Upper lobe of right lung (tissue), 1 donor: ENCODE data around the gene SMYD5. TPM values are rescaled to one million over a fixed set of nuclear protein-coding genes. Genes with fewer than 3 reads are reported as not detected.

Experiments used
- ATAC-seq: fragments of 200-7000 bp; cut with Tn5 transposase; one replicate; pipeline ENCODE4 v1.9.1; 2020; ENCODE audit warnings: mild to moderate bottlenecking, moderate library complexity
- DNase-seq: peaks from one replicate; pipeline ENCODE4 v3.0.0-alpha.2; 2020
- H3K27ac ChIP-seq: fragments of 200-600 bp; one replicate; pipeline ENCODE4 v1.8.0; 2022
- H3K27me3 ChIP-seq: fragments of 200-600 bp; one replicate; pipeline ENCODE4 v1.8.0; 2022; ENCODE audit warnings: mild to moderate bottlenecking
- H3K36me3 ChIP-seq: fragments of 200-600 bp; one replicate; pipeline ENCODE4 v1.8.0; 2022
- H3K4me1 ChIP-seq: fragments of 200-600 bp; one replicate; pipeline ENCODE4 v1.8.0; 2022
- H3K4me3 ChIP-seq: fragments of 200-600 bp; one replicate; pipeline ENCODE4 v1.8.0; 2022; ENCODE audit warnings: mild to moderate bottlenecking
- H3K9me3 ChIP-seq: fragments of 200-600 bp; one replicate; pipeline ENCODE4 v1.8.0; 2022
- intact Hi-C: fragments of 100-400 bp; cut with DNase I; formaldehyde crosslinking; loops from one replicate; pipeline ENCODE4 v1.11.0; 2022
- total RNA-seq: library from RNA; stranded (reverse); fragmentation: NEBNext Ultra II Directional; extraction: Animal tissue kit (Norgen Biotek cat#: 25700); gene quantifications from one replicate; pipeline ENCODE4 v1.2.1, GENCODE V29; 2021
- TF ChIP-seq, protein P1 (sequence below): fragments of 200-600 bp; IDR thresholded peaks from one replicate; pipeline ENCODE4 v1.8.0; 2022; ENCODE audit warnings: antibody characterized with exemption
- donor health status: DM: no; HTN: yes; CAD: no; lungs with severe emphysema.

The SMYD5 gene
- total RNA-seq, 1 donor from 2014 or later: 16.8 TPM

DNA sequence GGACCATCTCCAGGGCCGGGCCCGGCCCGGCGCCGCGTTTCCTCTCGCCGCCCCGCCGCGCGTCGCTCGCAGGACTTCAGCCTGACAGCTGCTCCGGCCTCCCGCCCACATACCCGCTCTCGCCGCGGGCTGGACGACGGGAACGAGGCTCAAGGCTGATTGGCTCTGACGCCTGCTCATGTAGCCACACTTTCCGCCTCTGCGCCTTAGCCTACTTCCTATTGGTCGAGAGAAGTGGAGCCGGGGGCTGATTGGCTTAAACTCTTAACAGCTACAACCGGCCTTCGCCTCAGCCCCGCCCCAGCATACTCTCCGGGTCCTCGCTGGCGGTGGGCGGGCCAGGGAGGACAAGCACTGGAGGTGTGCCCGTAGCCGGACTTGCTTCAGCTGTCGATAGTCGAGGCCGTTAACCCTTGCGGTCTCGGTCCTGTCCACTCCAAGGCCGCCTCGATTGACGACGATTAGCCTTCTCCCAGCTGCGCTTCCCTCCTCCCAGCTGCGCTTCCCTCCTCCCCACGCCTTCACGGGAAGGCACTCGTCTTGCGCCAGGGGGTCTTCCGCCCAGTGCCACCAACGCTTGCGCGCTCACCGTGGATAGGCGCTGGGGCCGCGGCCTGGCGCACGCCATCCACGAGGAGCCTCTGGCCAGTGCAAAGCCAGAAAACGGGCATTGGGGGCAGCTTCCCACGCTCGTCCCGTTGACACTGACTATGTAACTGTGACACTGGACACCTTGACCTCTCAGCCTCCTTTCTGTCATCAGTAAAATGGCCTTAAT, 19.3 kb downstream of the SMYD5 start, which contains the start of gene PRADC1:
TSS of gene PRADC1 (minus strand) at position 86 of the 778 bp plus-strand sequence. CDS start at position 7, 79 bp downstream.
- H3K4me1 ChIP-seq: peaks cover 24% of the 10 kb centered on the region
- peak within 1 kb of the TSS; percentile 91 for H3K27ac ChIP-seq
- H3K9me3 ChIP-seq: no peaks in the 10 kb centered on the region
- TF ChIP-seq, protein P1, sequence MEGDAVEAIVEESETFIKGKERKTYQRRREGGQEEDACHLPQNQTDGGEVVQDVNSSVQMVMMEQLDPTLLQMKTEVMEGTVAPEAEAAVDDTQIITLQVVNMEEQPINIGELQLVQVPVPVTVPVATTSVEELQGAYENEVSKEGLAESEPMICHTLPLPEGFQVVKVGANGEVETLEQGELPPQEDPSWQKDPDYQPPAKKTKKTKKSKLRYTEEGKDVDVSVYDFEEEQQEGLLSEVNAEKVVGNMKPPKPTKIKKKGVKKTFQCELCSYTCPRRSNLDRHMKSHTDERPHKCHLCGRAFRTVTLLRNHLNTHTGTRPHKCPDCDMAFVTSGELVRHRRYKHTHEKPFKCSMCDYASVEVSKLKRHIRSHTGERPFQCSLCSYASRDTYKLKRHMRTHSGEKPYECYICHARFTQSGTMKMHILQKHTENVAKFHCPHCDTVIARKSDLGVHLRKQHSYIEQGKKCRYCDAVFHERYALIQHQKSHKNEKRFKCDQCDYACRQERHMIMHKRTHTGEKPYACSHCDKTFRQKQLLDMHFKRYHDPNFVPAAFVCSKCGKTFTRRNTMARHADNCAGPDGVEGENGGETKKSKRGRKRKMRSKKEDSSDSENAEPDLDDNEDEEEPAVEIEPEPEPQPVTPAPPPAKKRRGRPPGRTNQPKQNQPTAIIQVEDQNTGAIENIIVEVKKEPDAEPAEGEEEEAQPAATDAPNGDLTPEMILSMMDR: no peak
- no peaks in the 10 kb centered on the region for H3K27me3 ChIP-seq
- DNase-seq (peak; percentile 99), ATAC-seq (peak; percentile 96)
- intact Hi-C loops: no loop called here
- H3K4me3 ChIP-seq: peak within 1 kb of the TSS; percentile 93
- H3K36me3 ChIP-seq: peaks cover 14% of the 10 kb centered on the region

GRCh38 chr2:73233932-73234832, 20.1 kb downstream of the SMYD5 start, which contains the start of gene CCT7:
Gene CCT7, plus strand, starts transcription at chr2:73234308. Its CDS starts 71 bp downstream, at chr2:73234379.
- H3K9me3 ChIP-seq: no peaks in the 10 kb centered on the region
- DNase-seq (peak; percentile 91), ATAC-seq (peak; percentile 88)
- H3K27ac ChIP-seq: peak within 1 kb of the TSS; percentile 91
- peak within 1 kb of the TSS; percentile 93 for H3K4me3 ChIP-seq
- H3K27me3 ChIP-seq: no peaks in the 10 kb centered on the region
- intact Hi-C loops: no loop called here
- H3K36me3 ChIP-seq: peaks cover 12% of the 10 kb centered on the region
- H3K4me1 ChIP-seq: peaks cover 25% of the 10 kb centered on the region
- TF ChIP-seq, protein P1: no peak

DNA sequence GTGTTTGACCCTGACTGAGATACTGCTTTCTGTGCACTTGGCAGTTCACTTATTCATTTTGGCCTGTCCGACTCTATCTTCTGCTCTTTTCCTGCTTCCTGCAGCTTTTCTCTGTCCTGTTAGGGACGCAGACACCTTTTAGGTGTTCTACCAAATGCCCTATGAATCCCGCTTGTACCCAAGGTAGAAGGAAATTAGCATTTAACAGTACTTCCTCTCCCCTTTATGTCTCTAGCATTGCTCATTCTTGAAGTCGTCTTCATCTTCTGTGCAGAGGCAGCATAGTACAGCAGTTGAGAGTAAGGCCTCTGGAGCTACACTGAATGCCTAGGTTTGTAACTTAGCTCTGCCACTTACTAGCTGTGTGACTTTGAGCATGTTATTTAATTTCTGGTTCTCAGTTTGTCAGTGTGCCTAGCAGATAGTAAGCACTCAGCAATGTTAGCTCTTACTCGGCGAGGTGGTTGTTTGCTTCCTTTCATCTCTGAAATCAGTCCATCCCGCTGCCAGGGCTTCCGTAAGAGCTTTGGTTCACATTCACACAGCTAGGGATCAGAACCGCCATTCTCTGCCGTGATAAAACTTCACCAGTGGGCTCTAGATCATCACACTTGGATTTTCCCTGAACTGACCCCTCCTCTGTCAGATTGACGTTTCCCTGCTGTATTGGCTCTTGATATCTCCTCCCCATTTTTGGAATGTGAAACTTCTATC, 21.4 kb downstream of the SMYD5 start:
- no peaks in the 10 kb centered on the region for H3K9me3 ChIP-seq
- H3K4me1 ChIP-seq: peaks cover 32% of the 10 kb centered on the region
- H3K36me3 ChIP-seq: peaks cover 18% of the 10 kb centered on the region
- H3K27ac ChIP-seq: no peak overlapping the region
- intact Hi-C loops: no loop called here
- no peaks in the 10 kb centered on the region for H3K27me3 ChIP-seq
- DNase-seq (no peak), ATAC-seq (no peak)
- peak overlapping the region; percentile 93 for H3K4me3 ChIP-seq
- TF ChIP-seq, protein P1: no peak

DNA sequence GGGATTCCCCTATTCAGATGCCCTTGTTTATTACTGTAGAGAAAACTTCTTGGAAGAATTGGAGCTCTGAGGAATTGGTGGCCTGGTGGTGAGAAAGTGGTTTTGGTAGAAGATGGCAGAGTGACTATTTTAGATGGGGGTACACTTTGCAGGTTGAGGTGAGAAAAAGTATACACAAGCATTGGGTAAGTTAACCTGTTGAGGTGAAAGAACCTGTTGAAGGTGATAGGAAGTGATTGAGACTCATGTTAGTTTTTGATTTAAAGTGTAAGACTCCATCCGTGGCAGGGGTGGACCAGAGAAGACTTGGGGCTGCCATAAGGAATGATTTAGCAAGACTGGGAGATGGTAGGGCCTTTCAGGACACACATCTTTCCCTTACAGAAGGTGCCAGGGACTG, 23.1 kb downstream of the SMYD5 start:
- TF ChIP-seq, protein P1: no peak
- H3K36me3 ChIP-seq: peaks cover 31% of the 10 kb centered on the region
- no peaks in the 10 kb centered on the region for H3K27me3 ChIP-seq
- H3K4me3 ChIP-seq: no peak overlapping the region
- no peaks in the 10 kb centered on the region for H3K9me3 ChIP-seq
- intact Hi-C loops: no loop called here
- H3K27ac ChIP-seq: no peak overlapping the region
- DNase-seq (peak; percentile 4), ATAC-seq (no peak)
- peaks cover 31% of the 10 kb centered on the region for H3K4me1 ChIP-seq

- peaks cover 26% of the 10 kb centered on the region for H3K4me1 ChIP-seq
- no peak for DNase-seq
- no peak overlapping the region for H3K27ac ChIP-seq
- H3K36me3 ChIP-seq: peaks cover 38% of the 10 kb centered on the region
- intact Hi-C loops: no loop called here
- no peaks in the 10 kb centered on the region for H3K9me3 ChIP-seq
- H3K27me3 ChIP-seq: no peaks in the 10 kb centered on the region
- TF ChIP-seq, protein P1: no peak
- no peak overlapping the region for H3K4me3 ChIP-seq
- no peak for ATAC-seq
These were observed 24.1 kb downstream of the SMYD5 start for GRCh38 chr2:73238149-73238548.
